ENCODE results near the gene RAI1. TPM values are rescaled to one million over a fixed set of nuclear protein-coding genes. Genes with fewer than 3 reads are reported as not detected.

The RAI1 gene
- total RNA-seq, 1 donor from 2014 or later = 30.1 TPM

DNA sequence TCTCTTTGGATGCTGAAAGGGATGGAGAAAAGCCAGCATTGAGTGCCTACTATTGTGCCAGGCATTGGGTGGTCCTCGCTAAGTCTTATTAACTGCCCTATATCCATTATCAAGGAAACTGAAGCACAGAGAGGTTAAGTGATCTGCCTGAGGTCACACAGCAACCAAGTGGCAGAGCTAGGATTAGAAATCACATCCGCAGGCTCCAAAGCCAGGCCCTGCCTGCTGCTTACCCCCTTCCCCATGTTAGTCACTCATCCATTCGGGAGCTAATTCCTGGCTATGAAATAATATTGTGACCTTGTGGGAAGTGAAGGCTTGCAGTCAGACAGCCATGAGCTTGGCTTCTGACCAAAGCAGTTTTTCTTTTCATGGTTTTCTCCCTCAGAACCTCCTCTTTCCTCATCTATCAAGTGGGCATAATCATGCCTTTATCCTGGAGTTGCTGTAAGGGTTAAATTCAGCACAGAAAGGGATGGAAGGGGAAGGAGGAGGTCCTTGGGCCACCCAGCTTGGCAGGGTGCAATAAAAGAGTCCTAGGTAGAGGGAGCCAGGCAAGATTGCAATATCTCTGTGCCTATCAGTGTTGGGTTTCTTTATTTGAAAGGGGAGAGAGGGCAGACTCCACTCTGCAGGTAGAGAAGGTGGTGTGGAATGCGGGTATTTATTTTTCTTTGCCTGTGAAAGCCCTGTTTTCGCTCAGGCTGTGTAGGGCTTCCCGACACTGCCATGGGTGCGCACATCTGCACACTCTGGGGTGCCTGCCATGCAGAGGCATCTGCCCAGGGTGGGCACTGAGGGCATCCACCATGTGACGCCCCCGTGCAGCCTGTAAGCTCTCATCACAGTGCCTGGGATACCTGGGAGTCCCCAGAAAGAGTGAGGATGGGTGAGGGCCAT, 11.3 kb downstream of the RAI1 start:
- ATAC-seq (no peak), DNase-seq (no peak)
- intact Hi-C loops (cut with micrococcal nuclease) = loop anchor here (10.0 kb wide), 1 partner anchor 92 kb away; no protein-coding TSS in a partner anchor

DNA sequence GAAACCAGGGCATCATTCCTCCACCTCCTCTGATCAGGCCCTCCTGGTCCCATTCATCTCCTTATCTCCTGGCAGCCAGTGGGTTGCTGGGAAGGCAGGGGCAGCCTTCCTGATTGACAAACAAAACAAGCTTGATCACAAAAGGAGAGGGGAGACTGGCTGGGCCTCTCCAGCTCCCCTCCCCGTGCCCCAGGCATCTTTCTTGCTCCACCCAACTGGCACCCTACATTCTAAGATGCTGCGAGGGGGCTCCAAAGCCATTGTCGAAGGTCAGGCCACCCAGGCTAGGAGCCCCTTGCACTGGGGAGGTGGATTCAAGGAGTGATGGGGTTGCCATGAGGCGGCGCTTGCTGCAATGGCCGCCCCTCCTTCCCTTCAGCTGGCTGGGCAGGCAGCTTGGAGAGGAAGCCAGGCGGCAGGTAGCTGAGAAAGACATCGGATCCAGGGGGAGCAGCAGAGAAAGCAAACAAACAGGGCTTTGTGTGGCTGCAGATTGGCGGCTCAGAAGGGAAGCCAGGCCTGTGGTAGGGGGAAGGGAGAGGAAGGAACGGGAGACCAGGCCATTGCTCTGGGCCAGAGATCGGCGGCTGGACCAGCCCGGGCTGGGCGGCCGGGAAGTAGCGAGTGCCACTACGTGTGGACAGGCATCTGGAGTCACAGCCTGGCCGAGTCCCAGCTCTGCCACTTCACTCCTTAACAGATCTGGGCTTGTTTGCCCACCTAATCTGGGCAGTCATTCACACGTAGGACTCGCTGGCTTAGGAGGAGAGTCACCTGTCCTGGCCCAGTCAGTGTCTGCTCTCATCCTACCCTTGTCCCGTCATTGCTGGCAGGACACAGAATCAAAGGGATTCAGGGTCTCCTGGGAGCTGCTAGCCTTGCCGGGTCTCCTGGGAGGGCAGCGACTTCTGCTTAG, 12.3 kb downstream of the RAI1 start:
- intact Hi-C loops (cut with micrococcal nuclease) = loop anchor here (10.0 kb wide), 1 partner anchor 91 kb away; no protein-coding TSS in a partner anchor
- DNase-seq = peak; percentile 81
- peak; percentile 47 for ATAC-seq

DNA sequence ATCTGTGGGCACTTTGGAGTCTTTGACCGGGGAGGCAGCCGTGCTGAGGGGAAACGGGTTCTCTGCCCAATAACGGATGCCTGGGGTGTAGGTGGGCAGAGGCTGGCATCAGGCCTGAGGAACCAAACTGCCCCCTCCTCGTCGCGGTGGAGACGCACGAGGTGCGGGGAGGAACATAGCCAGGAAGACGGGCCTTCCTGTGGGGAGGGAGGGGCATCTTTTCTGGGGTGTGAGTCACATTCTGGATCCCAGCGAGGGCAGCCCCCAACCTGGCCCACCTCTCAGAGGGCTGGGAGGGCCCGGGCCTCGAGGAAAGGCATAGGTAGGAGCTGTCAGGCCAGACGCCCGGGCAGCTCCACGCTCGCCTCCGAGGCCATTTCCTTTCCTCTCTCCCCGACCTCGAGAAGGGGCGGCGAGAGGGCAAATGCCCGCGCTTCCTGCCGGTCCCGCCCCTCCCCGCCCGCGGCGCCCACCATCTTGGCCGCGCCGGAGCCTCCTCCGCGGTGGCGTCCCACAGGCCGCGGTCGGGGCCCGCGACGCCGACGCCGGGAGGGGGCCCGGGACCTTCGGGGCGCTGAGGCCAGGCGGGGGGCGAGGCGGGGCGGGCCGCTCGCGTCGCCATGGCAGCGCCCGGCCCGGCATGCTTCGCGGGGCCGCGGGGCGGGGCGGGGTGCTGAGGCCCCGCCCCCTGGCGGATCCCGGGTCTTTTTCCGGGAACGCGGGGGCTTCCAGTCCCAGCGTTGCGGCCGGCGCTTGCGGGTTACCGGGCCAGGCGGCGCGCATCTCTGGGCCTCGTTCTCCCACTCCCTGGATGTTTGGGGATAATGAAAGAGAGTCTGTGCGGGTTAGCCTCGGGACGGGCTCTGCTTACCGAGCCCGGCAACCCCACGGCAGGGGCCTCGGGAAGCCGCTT, 13.2 kb downstream of the RAI1 start:
- intact Hi-C loops (cut with micrococcal nuclease) = loop anchor here (10.0 kb wide), 1 partner anchor 90 kb away; no protein-coding TSS in a partner anchor
- peak; percentile 90 for DNase-seq
- peak; percentile 77 for ATAC-seq

DNA sequence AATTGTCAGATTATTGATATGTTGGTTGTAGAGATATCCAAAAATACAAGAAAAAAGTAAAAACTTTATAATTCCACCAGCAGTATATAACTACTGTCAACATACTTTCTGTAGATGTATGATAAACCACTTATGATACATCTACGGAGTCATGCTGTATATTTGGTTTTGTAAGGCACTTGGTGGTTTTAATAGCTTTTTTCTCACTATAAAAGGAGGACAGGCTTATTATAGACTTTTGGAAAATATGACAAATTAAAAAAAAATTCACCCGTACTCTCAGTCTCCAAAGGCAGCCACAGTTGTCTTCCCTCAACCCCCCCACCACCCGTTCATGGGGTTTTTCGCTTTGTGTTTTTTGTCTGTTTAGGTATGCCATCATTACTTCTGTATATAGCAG, 14.8 kb downstream of the RAI1 start:
- intact Hi-C loops (cut with micrococcal nuclease) = loop anchor here (10.0 kb wide), 1 partner anchor 89 kb away; no protein-coding TSS in a partner anchor

DNA sequence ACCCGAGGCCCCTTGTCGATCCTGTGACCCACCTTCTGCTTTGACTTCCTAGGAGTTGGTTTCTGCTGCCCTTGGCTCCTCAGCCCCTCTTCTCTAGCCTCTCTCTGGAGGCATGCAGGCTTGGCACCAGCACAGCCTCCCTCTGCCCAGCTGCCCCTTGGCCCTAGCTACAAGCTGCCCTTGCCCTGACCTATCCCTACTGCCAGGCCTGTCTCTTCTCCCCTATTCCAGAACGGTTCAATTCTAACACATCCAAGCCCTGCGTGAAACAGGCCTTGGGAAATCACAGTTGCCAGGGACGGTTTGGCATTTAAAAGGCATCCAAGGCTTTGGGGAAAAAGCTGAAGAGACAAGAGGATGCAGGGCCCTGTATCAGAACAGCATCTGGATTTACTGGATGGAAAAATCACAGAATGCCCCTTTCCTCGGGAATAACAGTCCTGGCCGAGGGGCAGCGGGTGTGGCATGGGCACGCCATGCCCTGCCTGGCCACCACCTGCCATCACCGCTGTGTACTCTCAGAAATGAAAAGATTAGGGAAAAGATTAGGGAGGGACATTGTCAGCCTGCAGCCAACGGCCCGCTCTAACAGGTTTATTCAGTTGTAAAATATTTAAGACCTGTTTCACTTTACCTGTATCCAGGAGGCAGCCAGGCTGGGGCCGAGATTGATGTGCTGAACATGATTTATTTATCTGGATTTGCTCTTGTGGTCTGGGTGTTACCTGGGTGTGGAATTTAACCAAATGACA, 15.8 kb downstream of the RAI1 start:
- ATAC-seq = peak; percentile 30
- DNase-seq = peak; percentile 66
- intact Hi-C loops (cut with micrococcal nuclease) = loop anchor here (10.0 kb wide), 1 partner anchor 88 kb away; no protein-coding TSS in a partner anchor

More for the DNA sequence above, 14.8 kb downstream of the RAI1 start:
- DNase-seq (no peak), ATAC-seq (no peak)

DNA sequence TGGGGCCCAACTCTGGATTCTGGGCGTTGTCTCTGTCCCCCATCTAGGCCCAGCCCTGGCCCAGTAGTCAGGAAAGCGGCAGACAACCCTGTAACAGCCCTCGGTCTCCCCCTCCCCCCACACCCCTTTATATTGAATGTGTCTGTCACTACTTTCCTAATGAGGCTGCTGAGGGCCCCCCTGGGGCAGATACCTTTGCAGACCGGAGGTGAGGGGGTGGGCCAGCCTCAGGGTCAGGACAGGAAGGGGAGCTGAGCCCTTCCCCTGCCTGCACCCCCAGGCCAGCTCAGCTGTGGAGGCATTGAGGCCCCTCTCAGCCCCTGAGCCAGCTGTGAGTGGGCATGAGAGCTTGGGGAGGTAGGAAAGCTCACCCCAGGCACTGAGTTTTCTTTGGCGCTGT, 17.1 kb downstream of the RAI1 start:
- DNase-seq (no peak), ATAC-seq (no peak)
- intact Hi-C loops (cut with micrococcal nuclease) = loop anchor here (10.0 kb wide), 1 partner anchor 86 kb away; no protein-coding TSS in a partner anchor

DNA sequence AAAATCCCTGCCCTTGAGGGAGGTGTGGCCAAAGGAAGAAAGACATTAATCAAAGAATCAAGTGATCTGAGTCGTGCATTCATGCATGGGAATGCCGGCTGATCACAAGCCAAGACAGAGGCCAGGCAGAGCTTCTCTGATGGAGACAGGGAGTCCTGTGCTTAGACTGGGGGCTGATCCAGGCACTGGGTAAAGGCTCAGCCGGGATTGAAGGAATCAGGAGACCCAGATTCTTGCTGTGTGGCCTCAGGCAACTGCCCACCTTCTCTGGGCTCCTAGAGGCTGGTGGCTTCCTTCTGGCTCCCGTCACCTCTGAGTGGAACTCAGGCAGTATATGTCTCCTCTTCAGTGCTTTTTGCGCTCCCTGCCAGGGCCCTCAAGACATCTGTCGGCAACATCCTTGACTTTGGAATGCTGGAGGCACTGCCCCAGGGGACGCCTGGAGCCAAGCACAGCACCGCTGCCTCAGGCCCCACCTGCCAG, 17.7 kb downstream of the RAI1 start:
- intact Hi-C loops (cut with micrococcal nuclease) = loop anchor here (10.0 kb wide), 1 partner anchor 86 kb away; no protein-coding TSS in a partner anchor
- DNase-seq (no peak), ATAC-seq (no peak)

DNA sequence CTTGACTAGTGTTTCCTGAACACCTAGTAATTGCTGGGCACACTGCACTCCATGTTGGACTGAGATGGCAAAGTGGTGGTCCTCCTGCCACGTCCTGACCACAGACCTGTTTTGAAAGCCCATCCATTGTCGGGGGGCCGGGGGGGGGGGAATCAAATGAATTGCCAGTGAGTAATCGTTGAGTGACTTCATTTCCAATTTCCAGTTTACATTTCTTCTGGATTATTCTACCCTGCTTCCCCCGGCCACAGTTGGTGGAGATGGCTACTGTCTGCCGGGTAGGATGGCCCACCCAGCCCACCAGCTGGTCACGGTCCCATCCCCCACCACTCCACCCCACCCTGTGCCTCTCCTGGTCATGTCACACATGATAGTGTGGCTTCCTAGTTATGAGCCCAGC, 18.2 kb downstream of the RAI1 start:
- intact Hi-C loops (cut with micrococcal nuclease) = loop anchor here (10.0 kb wide), 1 partner anchor 85 kb away; no protein-coding TSS in a partner anchor
- DNase-seq = no peak
- no peak for ATAC-seq

DNA sequence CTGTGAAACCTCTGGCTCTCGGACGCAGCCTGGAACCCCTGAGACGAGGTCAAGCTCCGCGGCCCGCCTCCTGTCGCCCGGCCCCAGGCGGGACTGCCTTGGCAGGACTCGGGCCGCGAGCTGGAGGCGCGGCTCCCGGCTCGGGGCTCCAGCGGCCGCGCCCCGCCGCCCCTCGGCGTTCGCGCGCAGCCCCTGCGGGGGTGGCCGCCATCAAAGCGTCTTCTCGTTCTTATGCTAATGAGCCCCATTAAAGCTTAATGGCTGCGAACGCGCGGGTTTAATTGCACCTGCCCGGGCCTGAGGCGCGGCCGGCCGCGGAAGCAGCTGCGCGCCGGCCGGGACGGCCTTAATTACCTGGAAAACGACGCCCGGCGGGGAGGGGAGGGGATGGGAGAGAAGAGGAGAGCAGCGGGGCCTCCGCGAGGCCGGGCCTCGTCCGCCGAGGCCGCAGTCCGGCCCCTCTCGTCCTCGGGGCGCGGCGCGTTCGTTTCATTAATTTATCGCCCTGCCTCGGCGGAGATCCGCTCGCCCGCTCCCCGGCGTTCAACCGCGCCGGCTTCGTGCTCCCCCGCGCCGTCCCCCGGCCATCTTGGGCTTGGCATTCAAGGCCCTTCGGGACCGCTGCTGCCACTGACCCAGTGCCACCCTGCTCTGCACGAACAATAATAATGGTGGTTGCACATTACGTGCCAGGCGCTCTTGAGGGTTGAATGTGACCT, 19.2 kb downstream of the RAI1 start:
- DNase-seq = peak; percentile 53
- intact Hi-C loops (cut with micrococcal nuclease) = no loop called here
- no peak for ATAC-seq

DNA sequence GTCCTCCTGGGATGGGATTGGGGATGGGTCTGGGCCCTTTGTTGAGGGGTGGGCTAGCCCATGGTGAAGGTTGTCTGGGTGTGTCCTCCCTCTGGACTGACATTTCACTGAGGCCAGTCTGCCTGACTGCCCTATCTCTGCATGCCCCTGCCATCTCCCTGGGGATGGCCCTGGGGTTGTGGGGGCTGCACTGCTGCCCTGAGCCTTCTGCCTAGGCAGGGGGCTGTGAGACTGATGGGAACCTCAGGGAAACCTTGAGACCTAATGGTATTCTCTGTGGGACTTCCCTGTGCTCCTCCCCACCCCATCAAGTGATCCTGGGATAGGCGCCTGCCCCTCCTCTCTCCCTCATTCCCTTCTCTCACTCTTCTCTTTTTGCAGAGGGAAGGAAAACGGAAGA, 19.9 kb downstream of the RAI1 start:
- intact Hi-C loops (cut with micrococcal nuclease) = no loop called here
- no peak for DNase-seq
- ATAC-seq = no peak

DNA sequence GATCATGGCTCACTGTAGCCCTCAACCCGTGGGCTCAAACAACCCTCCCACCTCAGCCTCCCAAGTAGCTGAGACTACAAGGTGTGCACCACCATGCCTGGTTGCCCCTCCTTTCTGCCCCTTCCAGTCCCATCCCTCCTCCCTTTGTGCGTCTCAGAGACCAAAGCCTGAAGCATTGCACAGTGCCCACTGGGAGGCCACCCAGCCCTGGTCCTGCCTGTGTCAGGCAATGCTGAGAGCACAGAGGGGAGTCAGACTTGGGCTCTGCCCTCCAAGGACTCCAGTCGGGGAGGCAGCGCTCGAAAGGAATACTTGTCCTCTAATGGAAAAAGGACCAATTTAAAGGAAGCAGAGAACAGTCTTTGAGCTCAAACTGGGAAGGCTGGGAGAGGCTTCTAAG, 20.4 kb downstream of the RAI1 start:
- DNase-seq (no peak), ATAC-seq (no peak)
- intact Hi-C loops (cut with micrococcal nuclease) = no loop called here

DNA sequence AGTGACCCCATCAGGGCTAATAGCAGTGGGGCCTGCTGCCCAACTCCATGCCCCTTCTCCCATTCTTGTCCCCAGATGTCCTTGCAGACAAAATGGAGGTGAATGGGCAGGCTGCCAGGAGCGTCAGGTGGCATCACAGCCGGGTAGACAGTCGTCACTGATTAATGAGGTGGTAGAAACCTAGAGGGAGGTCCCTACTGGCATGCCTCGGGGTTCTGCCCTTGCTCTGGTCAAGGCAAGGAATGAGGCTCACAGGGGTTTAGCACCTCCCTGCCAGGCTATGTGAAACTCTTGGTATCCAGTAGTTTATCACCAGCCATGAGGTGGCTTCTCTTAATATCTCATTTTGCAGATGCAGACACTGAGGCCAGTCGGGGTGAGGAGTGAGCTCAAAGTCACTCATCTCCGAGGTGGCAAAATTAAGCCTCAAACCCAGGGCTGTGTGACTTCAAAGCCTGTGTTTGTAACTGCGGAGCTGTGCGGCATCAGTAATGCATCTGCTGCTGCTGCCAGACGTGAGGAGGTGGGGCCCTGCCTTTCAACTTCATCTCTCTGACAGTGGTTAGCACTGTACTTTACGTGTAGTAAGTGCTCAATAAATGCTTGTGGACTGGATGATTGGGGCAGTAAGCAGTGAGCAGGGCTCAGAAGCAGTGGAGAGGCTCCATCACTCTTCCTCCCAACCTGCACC, 21.3 kb downstream of the RAI1 start:
- ATAC-seq (no peak), DNase-seq (no peak)
- intact Hi-C loops (cut with micrococcal nuclease) = no loop called here

DNA sequence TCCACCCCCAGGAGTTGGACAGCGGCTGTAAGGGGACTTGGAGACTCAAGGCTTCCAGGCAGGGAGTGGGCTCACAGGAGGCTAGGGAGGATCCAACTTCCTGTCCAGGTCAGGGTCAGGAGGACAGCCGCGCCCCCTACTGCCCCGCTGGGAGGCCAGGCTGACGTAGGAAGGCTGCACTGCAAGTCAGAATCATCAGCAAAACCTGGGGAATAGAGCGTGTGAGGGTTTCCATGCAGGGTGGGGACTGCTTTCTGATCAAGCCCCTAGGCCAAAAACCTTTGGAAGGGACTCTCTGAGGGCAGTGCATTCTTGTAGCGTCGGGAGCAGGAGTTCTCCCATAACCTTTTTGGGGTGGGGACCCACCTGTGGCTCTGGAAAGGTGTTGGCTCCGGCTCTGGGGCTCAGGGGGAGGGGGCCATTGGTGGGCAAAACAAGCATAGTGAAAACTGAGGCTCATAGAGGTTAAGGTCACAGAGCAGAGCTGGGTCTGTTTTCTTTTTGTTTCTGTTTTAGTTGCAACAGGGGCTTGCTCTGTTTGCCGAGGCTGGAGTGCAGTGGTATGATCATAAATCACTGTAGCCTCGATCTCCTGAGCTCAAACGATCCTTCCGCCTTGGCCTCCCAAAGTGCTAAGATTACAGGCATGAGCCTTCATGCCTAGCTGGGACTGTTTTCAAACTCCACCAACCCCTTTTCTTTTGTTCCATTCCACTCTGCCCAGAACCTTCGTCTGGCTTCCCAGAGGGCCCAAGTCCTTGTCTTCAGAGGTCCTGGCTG, 22.1 kb downstream of the RAI1 start:
- ATAC-seq (peak; percentile 16), DNase-seq (peak; percentile 55)
- intact Hi-C loops (cut with micrococcal nuclease) = no loop called here

DNA sequence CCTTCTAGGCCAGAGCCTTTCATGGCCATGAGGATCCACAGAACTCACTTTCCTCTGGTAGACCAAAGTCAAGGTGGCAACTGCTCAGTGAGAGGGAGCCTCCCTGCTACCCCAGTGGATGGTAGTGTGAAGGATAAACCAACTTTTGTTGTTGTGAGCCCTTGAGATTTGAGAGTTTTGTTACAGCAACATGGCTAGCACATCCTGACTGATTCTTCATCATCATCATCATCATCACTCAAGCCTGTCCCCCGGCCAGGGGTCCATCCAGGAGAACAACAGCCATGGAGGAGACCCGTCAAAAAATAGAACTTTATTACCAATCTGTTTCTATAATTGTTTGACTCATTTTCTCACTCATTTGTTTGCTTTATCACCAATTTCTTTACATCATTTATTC, 23.7 kb downstream of the RAI1 start:
- DNase-seq = no peak
- intact Hi-C loops (cut with micrococcal nuclease) = no loop called here
- ATAC-seq = no peak

DNA sequence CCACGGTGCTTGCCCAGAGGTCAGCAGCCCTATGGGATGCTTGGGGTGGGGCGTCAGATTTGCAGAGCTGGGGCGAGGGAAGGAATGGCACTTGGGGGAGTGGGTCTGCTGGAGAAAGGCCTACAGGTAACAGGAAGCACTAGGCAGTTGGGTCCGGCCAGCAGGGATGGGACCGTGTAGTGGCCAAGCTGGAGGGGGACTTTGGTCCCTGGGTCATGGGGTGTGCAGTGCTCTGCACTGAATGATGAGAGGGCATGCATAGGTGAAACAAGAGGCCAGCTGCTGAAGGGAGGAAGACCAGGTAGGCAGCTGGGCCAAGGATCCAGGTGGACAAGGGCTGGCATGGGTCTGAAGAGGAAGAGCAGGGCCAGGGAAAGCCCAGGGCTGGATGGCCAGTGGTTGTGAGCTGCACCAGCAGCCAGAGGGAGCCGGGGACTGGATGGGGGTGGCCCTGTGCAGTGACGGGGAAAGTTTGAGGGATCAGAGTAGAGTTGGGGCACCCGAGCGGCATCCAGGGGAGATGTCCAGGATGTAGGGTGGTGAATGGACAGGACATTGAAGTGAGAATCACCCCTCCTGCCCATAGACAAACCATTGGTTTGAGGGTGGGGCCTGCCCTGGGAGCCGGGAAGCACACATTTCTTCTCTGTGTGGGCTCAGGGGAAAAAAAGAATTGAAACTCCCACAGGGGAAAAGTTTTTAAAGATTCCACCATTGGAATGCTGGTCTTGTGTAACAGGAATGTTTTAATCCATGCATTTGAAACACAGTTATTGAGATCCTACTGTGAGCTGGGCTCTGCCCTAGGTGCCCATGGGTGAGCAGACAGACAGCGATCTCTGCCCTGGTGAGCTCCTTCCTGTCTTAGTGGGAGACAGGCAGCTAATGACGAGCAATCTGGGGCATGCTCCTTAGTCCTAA, 25.1 kb downstream of the RAI1 start:
- intact Hi-C loops (cut with micrococcal nuclease) = no loop called here
- no peak for DNase-seq

More for the DNA sequence above, 25.1 kb downstream of the RAI1 start:
- no peak for ATAC-seq
